ENCODE results near the gene R3HDM4. TPM values are rescaled to one million over a fixed set of nuclear protein-coding genes. Genes with fewer than 3 reads are reported as not detected.

The R3HDM4 gene
- total and polyA plus RNA-seq, 2 donors = 16.0 to 62.3 TPM

Small RNA genes lying within 50 kb of the gene (small RNA-seq; reads per million reads assigned to genes)
- 0.09 reads per million for gene RNU6-9

Other genes starting within 250 kb of the R3HDM4 start
- 23.3 TPM for gene FSTL3, start 236.8 kb downstream of the R3HDM4 start, total RNA-seq
- gene FSTL3, start 236.8 kb downstream of the R3HDM4 start, polyA plus RNA-seq = 86.9 TPM
- not detected for gene PRSS57, start 217.8 kb downstream of the R3HDM4 start, total RNA-seq
- not detected for gene PRSS57, start 217.8 kb downstream of the R3HDM4 start, polyA plus RNA-seq
- 23.6 TPM for gene PALM, start 204.3 kb downstream of the R3HDM4 start, total RNA-seq
- 69.3 TPM for gene PALM, start 204.3 kb downstream of the R3HDM4 start, polyA plus RNA-seq
- 1.4 TPM for gene MISP, start 162.1 kb downstream of the R3HDM4 start, total RNA-seq
- gene MISP, start 162.1 kb downstream of the R3HDM4 start, polyA plus RNA-seq = 0.91 TPM
- gene PTBP1, start 115.8 kb downstream of the R3HDM4 start, total RNA-seq = 104 TPM
- gene PTBP1, start 115.8 kb downstream of the R3HDM4 start, polyA plus RNA-seq = 108 TPM
- gene PLPPR3, start 91.3 kb downstream of the R3HDM4 start, total RNA-seq = 2.1 TPM
- gene PLPPR3, start 91.3 kb downstream of the R3HDM4 start, polyA plus RNA-seq = 0.03 TPM
- not detected for gene AZU1, start 85.4 kb downstream of the R3HDM4 start, total RNA-seq
- gene AZU1, start 85.4 kb downstream of the R3HDM4 start, polyA plus RNA-seq = 0.15 TPM
- 0.26 TPM for gene PRTN3, start 72.2 kb downstream of the R3HDM4 start, total RNA-seq
- 0.08 TPM for gene PRTN3, start 72.2 kb downstream of the R3HDM4 start, polyA plus RNA-seq
- gene ELANE, start 60.9 kb downstream of the R3HDM4 start, total RNA-seq = not detected
- 5.7 TPM for gene ELANE, start 60.9 kb downstream of the R3HDM4 start, polyA plus RNA-seq
- gene CFD, start 53.6 kb downstream of the R3HDM4 start, total RNA-seq = 84.4 TPM
- 2,164 TPM for gene CFD, start 53.6 kb downstream of the R3HDM4 start, polyA plus RNA-seq
- gene MED16, start 20.0 kb downstream of the R3HDM4 start, total RNA-seq = 21.2 TPM
- 59.8 TPM for gene MED16, start 20.0 kb downstream of the R3HDM4 start, polyA plus RNA-seq
- gene RNU6-9, start 19.7 kb downstream of the R3HDM4 start, total RNA-seq = not detected
- gene RNU6-9, start 19.7 kb downstream of the R3HDM4 start, polyA plus RNA-seq = not detected
- not detected for gene KISS1R, start 4.1 kb upstream of the R3HDM4 start, total RNA-seq
- gene KISS1R, start 4.1 kb upstream of the R3HDM4 start, polyA plus RNA-seq = 0.28 TPM
- 9.1 TPM for gene ARID3A, start 12.8 kb upstream of the R3HDM4 start, total RNA-seq
- gene ARID3A, start 12.8 kb upstream of the R3HDM4 start, polyA plus RNA-seq = 6.1 TPM
- 23.3 TPM for gene WDR18, start 71.1 kb upstream of the R3HDM4 start, total RNA-seq
- 36.6 TPM for gene WDR18, start 71.1 kb upstream of the R3HDM4 start, polyA plus RNA-seq
- gene GRIN3B, start 87.2 kb upstream of the R3HDM4 start, total RNA-seq = not detected
- gene GRIN3B, start 87.2 kb upstream of the R3HDM4 start, polyA plus RNA-seq = 0.06 TPM
- gene TMEM259, start 107.9 kb upstream of the R3HDM4 start, total RNA-seq = 34.5 TPM
- gene TMEM259, start 107.9 kb upstream of the R3HDM4 start, polyA plus RNA-seq = 159 TPM
- not detected for gene RNU6-2, start 108.3 kb upstream of the R3HDM4 start, total RNA-seq
- gene RNU6-2, start 108.3 kb upstream of the R3HDM4 start, polyA plus RNA-seq = not detected
- 73.3 TPM for gene CNN2, start 113.4 kb upstream of the R3HDM4 start, total RNA-seq
- gene CNN2, start 113.4 kb upstream of the R3HDM4 start, polyA plus RNA-seq = 97.1 TPM
- 1.9 TPM for gene ABCA7, start 126.9 kb upstream of the R3HDM4 start, total RNA-seq
- gene ABCA7, start 126.9 kb upstream of the R3HDM4 start, polyA plus RNA-seq = 5.9 TPM
- 5.7 TPM for gene ARHGAP45, start 153.9 kb upstream of the R3HDM4 start, total RNA-seq
- 12.0 TPM for gene ARHGAP45, start 153.9 kb upstream of the R3HDM4 start, polyA plus RNA-seq
- 35.2 TPM for gene POLR2E, start 182.2 kb upstream of the R3HDM4 start, total RNA-seq
- 255 TPM for gene POLR2E, start 182.2 kb upstream of the R3HDM4 start, polyA plus RNA-seq
- 71.3 TPM for gene GPX4, start 190.8 kb upstream of the R3HDM4 start, total RNA-seq
- gene GPX4, start 190.8 kb upstream of the R3HDM4 start, polyA plus RNA-seq = 452 TPM

All from urinary bladder (tissue), 2 donors.